NB4 (cell line): ENCODE data around the gene TOP3B.

Source experiments
- CTCF ChIP-seq: IDR thresholded peaks from one replicate; pipeline ENCODE4 v1.5.1; 2012; ENCODE audit warnings: low read depth, low read length
- MAX ChIP-seq: IDR thresholded peaks from 2 replicates; pipeline ENCODE4 v1.6.1; 2011; ENCODE audit warnings: low read depth, low read length
- POLR2A ChIP-seq: IDR thresholded peaks from 2 replicates; pipeline ENCODE4 v1.6.1; 2011; ENCODE audit warnings: mild to moderate bottlenecking; ENCODE audit not compliant: insufficient read length; ENCODE audit errors: extremely low read depth

DNA sequence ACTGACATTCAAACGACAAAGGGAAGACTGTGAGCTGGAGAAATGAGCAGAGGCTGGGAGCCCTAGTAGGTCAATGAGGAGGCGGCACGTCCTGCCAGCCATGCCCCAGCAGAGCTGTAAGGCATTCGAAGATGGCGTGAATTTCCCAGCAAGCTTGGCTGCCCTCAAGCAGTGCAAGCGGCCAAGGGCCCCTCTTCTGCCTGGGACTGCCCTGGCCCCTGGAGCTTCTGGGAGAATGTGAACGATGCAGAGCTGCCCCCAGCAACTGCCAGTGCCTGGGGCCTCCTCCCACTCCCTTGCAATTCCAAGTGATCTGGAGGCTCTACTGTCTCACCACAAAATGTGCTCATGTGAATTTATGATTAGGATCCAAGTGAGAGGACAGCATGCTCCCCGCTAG, 34.2 kb downstream of the TOP3B start:
- TF ChIP-seq CTCF (no peak), POLR2A (no peak), MAX (no peak)
